Measurements from ENCODE around the gene PYGB.

PYGB gene

DNA sequence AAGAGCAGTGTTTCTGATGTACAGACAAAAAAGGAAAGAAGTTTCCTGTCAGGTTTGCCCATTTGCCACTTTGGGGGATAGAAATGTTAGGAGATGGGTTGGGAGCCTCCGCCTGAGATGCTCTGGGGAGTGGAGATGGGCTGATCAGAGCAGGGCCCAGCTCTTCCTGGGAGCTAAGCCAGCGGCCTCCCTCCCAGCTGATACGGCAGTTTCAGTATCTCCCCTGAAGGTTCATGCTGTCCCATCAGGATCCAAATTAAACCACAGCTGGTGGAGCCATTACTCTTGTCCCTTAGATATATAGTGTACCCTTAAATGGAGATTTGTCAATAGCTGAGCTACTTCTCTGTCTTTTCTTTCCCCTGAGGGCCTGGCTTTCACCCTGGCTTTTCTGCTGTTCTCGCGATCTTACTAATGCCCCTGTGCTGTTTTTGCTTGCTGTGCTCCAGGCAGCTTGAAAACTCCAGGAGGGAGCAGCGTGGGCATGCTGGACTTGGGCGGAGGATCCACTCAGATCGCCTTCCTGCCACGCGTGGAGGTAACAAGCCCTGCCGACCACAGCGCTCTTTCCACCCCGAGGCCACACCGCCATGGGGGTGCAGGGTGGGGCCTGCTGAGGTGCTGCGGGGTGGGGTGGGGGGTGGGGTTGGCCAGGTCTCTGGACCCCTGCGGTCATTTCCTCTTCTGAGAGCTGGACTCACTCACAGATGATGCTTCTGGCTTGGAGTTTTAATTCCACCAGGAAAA lies 31.5 kb upstream of the PYGB start:
- no peak for DNase-seq

DNA sequence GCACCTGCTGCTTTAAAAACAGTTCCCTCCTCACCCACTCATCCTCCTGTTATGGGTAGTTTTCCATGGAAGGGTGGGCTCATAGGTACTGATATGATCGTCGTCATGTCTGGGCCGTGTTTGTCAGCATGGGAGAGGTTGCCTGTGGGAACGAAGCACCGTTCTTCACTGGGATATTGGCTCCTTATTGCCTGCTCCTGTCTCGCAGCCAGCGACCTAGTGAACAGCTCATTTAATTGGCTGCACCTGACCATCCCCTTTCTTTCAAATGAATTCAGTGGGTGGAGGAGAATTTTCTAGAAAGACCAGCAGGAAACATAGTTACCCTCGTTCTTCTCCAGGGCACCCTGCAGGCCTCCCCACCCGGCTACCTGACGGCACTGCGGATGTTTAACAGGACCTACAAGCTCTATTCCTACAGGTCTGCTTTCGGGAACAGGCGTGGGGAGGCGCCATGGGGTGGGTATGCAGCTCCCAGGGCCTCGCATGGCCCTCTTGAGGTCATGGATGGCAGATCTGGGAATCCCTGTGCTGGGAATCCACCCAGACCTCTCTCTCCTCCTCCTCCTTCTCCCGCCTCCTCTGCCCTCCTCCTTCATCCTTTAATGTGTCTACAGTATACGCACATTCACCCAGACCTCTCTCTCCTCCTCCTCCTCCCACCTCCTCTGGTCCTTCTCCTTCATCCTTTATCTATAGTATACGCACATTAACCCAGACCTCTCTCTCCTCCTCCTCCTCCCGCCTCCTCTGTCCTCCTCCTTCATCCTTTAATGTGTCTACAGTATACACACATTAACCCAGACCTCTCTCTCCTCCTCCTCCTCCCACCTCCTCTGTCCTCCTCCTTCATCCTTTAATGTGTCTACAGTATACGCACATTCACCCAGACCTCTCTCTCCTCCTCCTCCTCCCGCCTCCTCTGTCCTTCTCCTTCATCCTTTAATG lies 30.4 kb upstream of the PYGB start:
- DNase-seq = no peak

GRCh38 chr20:25218109-25218486 lies 29.8 kb upstream of the PYGB start:
- DNase-seq = no peak

GRCh38 chr20:25218492-25218891 lies 29.4 kb upstream of the PYGB start:
- DNase-seq = no peak

- no peak for DNase-seq
Observed at GRCh38 chr20:25219365-25219764, 28.5 kb upstream of the PYGB start.

DNA sequence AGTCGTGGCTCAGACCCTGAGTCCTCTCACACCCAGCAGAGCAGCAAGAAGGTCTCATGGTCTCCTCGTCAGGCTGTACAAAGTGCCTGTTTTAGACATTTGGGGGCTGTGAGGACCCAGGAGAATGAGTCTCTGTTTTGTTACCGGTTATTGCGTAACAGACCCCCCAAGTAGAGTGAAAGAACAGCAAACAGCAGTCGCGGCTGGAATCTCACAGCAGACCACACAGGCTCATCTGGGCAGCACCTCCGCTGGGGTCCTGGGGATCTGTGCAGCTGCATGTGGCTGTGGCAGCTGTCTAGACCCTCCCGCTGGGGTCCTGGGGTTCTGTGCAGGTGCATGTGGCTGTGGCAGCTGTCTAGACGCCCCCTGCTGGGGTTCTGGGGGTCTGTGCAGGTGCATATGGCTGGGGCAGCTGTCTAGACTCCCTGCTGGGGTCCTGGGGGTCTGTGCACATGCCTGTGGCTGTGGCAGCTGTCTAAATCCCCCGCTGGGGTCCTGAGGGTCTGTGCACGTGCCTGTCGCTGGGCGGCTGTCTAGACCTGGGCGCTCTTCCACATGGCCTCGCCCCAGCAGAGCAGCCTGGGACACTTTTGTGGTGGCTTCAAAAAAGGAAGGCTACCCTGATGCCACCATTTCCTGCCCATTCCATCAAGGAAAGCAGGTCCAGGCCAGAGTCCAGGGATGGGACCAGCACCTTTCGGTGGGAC lies 27.7 kb upstream of the PYGB start:
- no peak for DNase-seq

DNA sequence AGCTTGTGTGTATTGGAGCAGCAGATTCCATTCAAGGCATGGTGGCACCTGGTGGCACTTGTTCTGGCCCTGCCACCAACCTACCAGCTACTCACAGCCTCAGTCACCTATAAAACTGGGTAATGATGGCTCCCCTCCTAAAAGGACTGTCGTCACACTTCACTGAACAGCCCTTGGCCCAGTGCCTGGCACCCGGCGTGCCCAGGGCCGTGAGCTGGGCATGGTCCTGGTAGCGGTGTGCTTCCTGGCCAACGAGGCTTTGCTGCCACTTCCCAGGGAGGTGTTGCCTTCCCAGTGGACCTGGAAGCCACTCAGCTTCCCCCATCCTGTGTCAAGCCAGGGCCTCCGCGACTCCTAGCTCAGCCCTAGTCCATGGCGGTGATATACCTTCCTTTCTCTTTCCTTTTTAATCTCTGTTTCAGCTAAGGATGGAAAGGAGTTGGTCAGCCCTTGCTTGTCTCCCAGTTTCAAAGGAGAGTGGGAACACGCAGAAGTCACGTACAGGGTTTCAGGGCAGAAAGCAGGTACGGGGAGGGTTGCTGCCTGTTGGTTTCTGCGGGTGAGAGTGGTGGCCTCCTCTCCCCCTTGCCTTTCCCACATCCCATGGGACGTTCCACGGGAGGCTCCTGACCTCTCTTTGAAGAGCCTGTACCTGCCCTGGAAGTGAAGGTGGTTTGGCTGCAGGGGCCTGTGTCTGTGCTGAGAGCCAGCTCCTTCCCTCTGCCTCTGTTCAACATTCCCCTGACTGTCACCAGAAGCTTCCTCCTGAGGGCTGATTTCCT lies 26.9 kb upstream of the PYGB start:
- no peak for DNase-seq

- no peak for DNase-seq
Observed at GRCh38 chr20:25221592-25222460, 26.1 kb upstream of the PYGB start.

- DNase-seq = no peak
Observed at GRCh38 chr20:25222461-25223178, 25.3 kb upstream of the PYGB start.

GRCh38 chr20:25223179-25223661 lies 24.7 kb upstream of the PYGB start:
- DNase-seq = no peak

DNA sequence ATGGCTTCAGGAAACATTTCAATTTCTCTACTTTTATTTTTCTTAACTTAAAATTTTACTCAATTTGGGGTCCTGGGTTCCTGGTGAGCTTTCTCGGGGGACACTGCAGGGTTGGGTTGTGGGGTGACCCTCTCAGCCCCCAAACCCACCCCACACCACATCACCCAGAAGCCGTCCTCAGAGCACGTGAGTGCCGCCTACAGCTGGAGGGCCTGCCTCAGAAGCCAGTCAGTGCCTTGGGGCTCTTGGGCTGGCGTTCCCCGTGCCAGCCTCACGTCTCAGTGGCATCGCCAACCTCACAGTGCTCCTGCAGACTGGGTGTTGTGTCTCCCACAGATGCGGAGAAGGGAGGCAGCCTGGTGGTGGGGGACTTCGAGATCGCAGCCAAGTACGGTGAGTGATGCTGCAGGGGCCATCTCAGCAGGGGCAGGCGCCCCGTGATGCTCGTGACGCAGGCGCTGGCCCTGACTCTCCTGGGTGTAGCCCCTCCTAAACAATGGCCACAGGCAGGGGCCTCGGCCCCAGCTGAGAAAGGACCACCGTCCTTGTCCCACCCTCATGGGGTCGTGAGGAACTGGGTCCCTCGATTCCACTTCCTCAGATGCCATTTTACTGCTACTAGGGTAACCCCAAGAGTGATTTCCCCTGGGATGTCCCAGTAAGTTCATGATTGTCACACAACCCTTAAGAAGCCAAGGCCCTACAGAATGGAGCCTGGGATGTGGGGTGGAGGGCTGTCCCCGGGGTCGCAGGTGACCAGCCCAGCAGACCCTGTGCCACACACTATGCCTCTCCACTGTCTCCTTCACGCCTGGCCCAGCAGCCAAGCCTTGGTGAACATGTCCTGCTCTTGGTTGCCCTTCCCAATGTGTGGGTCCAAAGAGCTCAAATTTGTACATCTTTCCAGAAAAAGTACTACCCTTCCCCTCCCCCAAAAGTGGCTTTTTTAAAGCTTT lies 23.8 kb upstream of the PYGB start:
- no peak for DNase-seq

GRCh38 chr20:25224941-25225340 lies 22.9 kb upstream of the PYGB start:
- no peak for DNase-seq

- no peak for DNase-seq
Observed at GRCh38 chr20:25225642-25226432, 22.0 kb upstream of the PYGB start.

DNA sequence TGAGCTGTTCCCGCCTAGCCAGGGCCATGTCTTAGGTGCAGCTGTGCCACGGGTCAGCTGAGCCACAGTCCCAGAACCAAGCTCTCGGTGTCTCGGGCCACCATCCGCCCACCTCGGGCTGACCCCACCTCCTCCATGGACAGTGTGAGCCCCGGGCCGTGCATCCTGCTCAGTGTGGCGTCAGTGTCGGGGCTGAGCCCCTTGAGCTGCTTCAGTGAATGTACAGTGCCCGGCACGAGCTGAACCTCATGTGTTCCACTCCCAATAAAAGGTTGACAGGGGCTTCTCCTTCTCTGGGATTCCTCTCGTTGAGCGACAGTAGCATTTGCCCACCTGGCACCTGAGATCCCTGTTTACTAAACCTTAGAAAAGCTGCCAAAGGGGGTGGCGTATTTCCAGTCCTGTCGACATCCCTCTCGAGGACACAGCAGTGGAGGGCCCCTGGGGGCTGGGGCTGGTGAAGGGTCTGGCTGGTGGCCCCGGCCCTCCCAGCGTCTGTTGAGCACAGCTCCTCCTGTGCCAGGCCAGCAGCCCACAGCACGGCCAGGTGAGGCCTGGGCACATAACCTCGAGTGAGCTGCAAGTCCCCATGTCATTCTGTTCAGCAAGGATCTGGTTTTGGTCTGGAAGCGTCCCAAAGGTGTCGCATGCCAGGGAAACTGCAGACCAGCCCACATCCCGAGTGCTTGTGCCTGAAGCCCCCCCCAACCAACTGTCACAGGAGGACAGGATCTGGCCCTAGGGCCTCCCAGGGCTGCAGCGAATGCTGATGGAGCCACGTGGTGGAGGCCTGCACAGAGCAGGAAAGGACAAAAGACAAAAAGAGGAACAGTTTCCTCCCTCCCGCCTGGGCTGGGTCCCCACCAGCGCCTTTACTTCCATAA lies 21.2 kb upstream of the PYGB start:
- DNase-seq = no peak

DNA sequence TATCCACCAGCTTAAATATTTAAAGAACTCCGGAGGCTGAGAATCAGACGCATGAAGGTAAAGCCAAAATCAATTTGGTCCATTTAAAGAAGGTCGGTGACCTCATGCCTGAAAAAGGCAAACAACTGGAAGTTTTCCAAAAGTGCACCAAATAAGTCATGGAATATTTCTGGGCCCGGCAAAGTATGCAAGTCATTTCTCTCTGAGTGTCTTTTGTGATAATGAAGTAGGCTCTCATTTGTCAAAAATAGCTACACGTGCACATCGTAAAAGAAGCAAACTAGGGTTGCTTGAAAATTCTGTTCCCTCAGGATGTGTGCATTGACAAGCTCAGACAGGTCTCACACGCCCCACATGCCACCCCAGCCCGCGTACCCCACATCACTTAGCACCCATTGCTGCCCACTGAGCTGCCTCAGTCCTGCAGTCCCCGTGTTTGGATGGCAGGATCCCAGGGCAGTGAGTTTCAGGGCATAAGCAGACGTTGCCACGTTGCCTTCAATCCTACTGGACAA lies 20.5 kb upstream of the PYGB start:
- no peak for DNase-seq

- DNase-seq = peak; percentile 5
Observed at GRCh38 chr20:25229486-25230165, 18.3 kb upstream of the PYGB start.

Data from left hindlimb (tissue), 1 donor.